Sigmoid colon (tissue), 7 donors: ENCODE measurements around the gene DRGX. TPM values are rescaled to one million over a fixed set of nuclear protein-coding genes. Genes with fewer than 3 reads are reported as not detected.

Source experiments
- DNase-seq: peaks from one replicate; pipeline ENCODE4 v3.0.0-alpha.2; 2019
- H3K27ac ChIP-seq, 4 donors: fragments of 200-600 bp; sonication (generic); one replicate each; pipeline ENCODE4 v1.5.1; 2016 to 2019; ENCODE audit warnings: mild to moderate bottlenecking in 1 of 4
- H3K27me3 ChIP-seq, 3 donors: fragments of 200-600 bp; sonication (generic); one replicate each; pipeline ENCODE4 v1.5.1; 2019; ENCODE audit warnings: mild to moderate bottlenecking in 1 of 3
- H3K36me3 ChIP-seq, 4 donors: fragments of 200-600 bp; sonication (generic); one replicate each; pipeline ENCODE4 v1.5.1; 2016 to 2019
- H3K4me1 ChIP-seq, 4 donors: fragments of 200-600 bp; sonication (generic); one replicate each; pipeline ENCODE4 v1.5.1; 2017 to 2019
- H3K4me3 ChIP-seq, 4 donors: fragments of 200-600 bp; sonication (generic); one replicate each; pipeline ENCODE4 v1.5.1; 2017 to 2019; ENCODE audit warnings: mild to moderate bottlenecking in 2 of 4, moderate library complexity in 1 of 4
- H3K9me3 ChIP-seq, 4 donors: fragments of 200-600 bp in 3 of 4; sonication (generic) in 3 of 4; one replicate each; pipeline versions ENCODE4 v1.5.1 to v1.6.1; 2013 to 2019
- CTCF ChIP-seq, 4 experiments: fragments of 450-650 bp in 3 of 4; fragments of 200-600 bp in 1 of 4; IDR thresholded peaks; one replicate each; pipeline ENCODE4 v1.5.1; 2016 to 2019; ENCODE audit warnings: antibody characterized with exemption in 4 of 4, mild to moderate bottlenecking in 3 of 4, moderate library complexity in 2 of 4
- EP300 ChIP-seq, 4 donors: sonication (generic); formaldehyde crosslinking; IDR thresholded peaks; one replicate each; pipeline ENCODE4 v1.6.1; 2017; ENCODE audit warnings: antibody characterized with exemption in 4 of 4
- POLR2A ChIP-seq, 2 donors: fragments of 450-650 bp; IDR thresholded peaks; one replicate each; pipeline ENCODE4 v1.6.1; 2016; ENCODE audit warnings: antibody characterized with exemption in 2 of 2, mild to moderate bottlenecking in 2 of 2, moderate library complexity in 2 of 2
- POLR2AphosphoS5 ChIP-seq, 4 donors: sonication (generic); formaldehyde crosslinking; IDR thresholded peaks; one replicate each; pipeline ENCODE4 v1.6.1; 2017; ENCODE audit warnings: antibody characterized with exemption in 4 of 4
- WGBS, 2 donors: extraction: QIAGEN DNeasy Blood & Tissue Kit; methylation state at CpG; one replicate each; pipeline ENCODE4 v1.1.7; 2013; 5-methylcytosine and 5-hydroxymethylcytosine counted together
- intact Hi-C: fragments of 100-400 bp; cut with DNase I; formaldehyde crosslinking; loops from one replicate; pipeline ENCODE4 v1.15.1; 2023
- polyA plus RNA-seq, 3 donors: library from polyadenylated mRNA; stranded (reverse); fragments of 200-250 nt; gene quantifications; one replicate each; pipeline ENCODE4 v1.2.3, GENCODE V29; 2013
- total RNA-seq, 4 donors: library from RNA; depleted of rRNA; stranded (reverse); fragments of >200 nt; gene quantifications; one replicate each; pipeline ENCODE4 v1.1.0, GENCODE V29; 2016
- donor health status: healthy with polysubstance abuse.
- donor health status: Bipolar disorder and iron deficiency.
- donor health status: healthy.

Gene DRGX
- total and polyA plus RNA-seq, 7 donors: 0.23 to 0.42 TPM; not detected in 5

GRCh38 chr10:49350846-49351532, 44.9 kb downstream of the DRGX start:
- H3K36me3 ChIP-seq: no peaks in the 10 kb centered on the region
- 73 to 84% methylated on average over 4 of the region's 4 CpGs for WGBS, 2 donors
- no peak overlapping the region for H3K4me3 ChIP-seq
- intact Hi-C loops: no loop called here
- no peaks in the 10 kb centered on the region for H3K4me1 ChIP-seq
- H3K27me3 ChIP-seq: no peaks in the 10 kb centered on the region
- H3K27ac ChIP-seq: no peak overlapping the region
- no peak for DNase-seq
- peaks cover 0 to 12% (median 0%) of the 10 kb centered on the region in 4 donors for H3K9me3 ChIP-seq
- TF ChIP-seq POLR2A (IDR thresholded peaks at IDR 0.05): no peak

GRCh38 chr10:49350138-49350537, 45.8 kb downstream of the DRGX start:
- H3K4me3 ChIP-seq: no peak overlapping the region
- no peak for TF ChIP-seq POLR2AphosphoS5 (IDR thresholded peaks at IDR 0.05)
- no peak for TF ChIP-seq CTCF (IDR thresholded peaks at IDR 0.05)
- TF ChIP-seq POLR2A (IDR thresholded peaks at IDR 0.05): no peak
- TF ChIP-seq EP300 (IDR thresholded peaks at IDR 0.05): no peak
- intact Hi-C loops: no loop called here
- H3K27me3 ChIP-seq: no peaks in the 10 kb centered on the region
- no peaks in the 10 kb centered on the region for H3K36me3 ChIP-seq
- H3K27ac ChIP-seq: no peak overlapping the region
- no peak for DNase-seq
- H3K4me1 ChIP-seq: no peaks in the 10 kb centered on the region
- H3K9me3 ChIP-seq: peaks cover 0 to 12% (median 0%) of the 10 kb centered on the region in 4 donors

GRCh38 chr10:49349390-49349789, 46.5 kb downstream of the DRGX start:
- no peak for DNase-seq
- Histone ChIP-seq H3K36me3 (no peaks in the 10 kb centered on the region), H3K9me3 (peaks cover 0 to 12% (median 0%) of the 10 kb centered on the region in 4 donors), H3K27ac (no peak overlapping the region), H3K4me3 (no peak overlapping the region), H3K27me3 (no peaks in the 10 kb centered on the region), H3K4me1 (no peaks in the 10 kb centered on the region)
- intact Hi-C loops: no loop called here
- 91 to 93% methylated on average over 4 of the region's 4 CpGs for WGBS, 2 donors
- no peak for TF ChIP-seq POLR2AphosphoS5 (IDR thresholded peaks at IDR 0.05)
- no peak for TF ChIP-seq EP300 (IDR thresholded peaks at IDR 0.05)
- no peak for TF ChIP-seq CTCF (IDR thresholded peaks at IDR 0.05)
- TF ChIP-seq POLR2A (IDR thresholded peaks at IDR 0.05): no peak

GRCh38 chr10:49348593-49348992, 47.3 kb downstream of the DRGX start:
- 51 to 81% methylated on average over 2 of the region's 2 CpGs for WGBS, 2 donors
- no peak for TF ChIP-seq CTCF (IDR thresholded peaks at IDR 0.05)
- no peak for TF ChIP-seq POLR2A (IDR thresholded peaks at IDR 0.05)
- no peak for TF ChIP-seq EP300 (IDR thresholded peaks at IDR 0.05)
- TF ChIP-seq POLR2AphosphoS5 (IDR thresholded peaks at IDR 0.05): no peak
- intact Hi-C loops: no loop called here
- peaks cover 0 to 12% (median 0%) of the 10 kb centered on the region in 4 donors for H3K9me3 ChIP-seq
- H3K27ac ChIP-seq: no peak overlapping the region
- no peaks in the 10 kb centered on the region for H3K27me3 ChIP-seq
- DNase-seq: no peak
- H3K4me3 ChIP-seq: no peak overlapping the region
- H3K36me3 ChIP-seq: no peaks in the 10 kb centered on the region
- H3K4me1 ChIP-seq: no peaks in the 10 kb centered on the region

- TF ChIP-seq POLR2A (IDR thresholded peaks at IDR 0.05) (no peak), CTCF (IDR thresholded peaks at IDR 0.05) (no peak), EP300 (IDR thresholded peaks at IDR 0.05) (no peak), POLR2AphosphoS5 (IDR thresholded peaks at IDR 0.05) (no peak)
- Histone ChIP-seq H3K4me3 (no peak overlapping the region), H3K36me3 (no peaks in the 10 kb centered on the region), H3K27me3 (no peaks in the 10 kb centered on the region), H3K4me1 (no peaks in the 10 kb centered on the region), H3K9me3 (peaks cover 0 to 12% (median 0%) of the 10 kb centered on the region in 4 donors), H3K27ac (no peak overlapping the region)
- DNase-seq: no peak
- 70 to 85% methylated on average over 3 of the region's 3 CpGs for WGBS, 2 donors
- intact Hi-C loops: no loop called here
These were observed 48.1 kb downstream of the DRGX start for GRCh38 chr10:49347827-49348226.
